ENCODE data around the gene CLIC1. TPM values are rescaled to one million over a fixed set of nuclear protein-coding genes. Genes with fewer than 3 reads are reported as not detected.

The CLIC1 gene
- total RNA-seq, 2 donors from 2014 or later = 502 to 513 TPM

- no peak for ATAC-seq
- intact Hi-C loops (cut with DNase I, micrococcal nuclease) = no loop called here
- no peak for DNase-seq
Observed at GRCh38 chr6:31770860-31771259, 34.5 kb upstream of the CLIC1 start.

- intact Hi-C loops (cut with DNase I, micrococcal nuclease) = loop anchor here in 1 of 2 donors (5.0 kb wide), 1 partner anchor 88 kb away; the partner anchor contains the start of gene LY6G5C
Observed at GRCh38 chr6:31769684-31770371, 33.5 kb upstream of the CLIC1 start.

GRCh38 chr6:31768363-31769257 is 32.3 kb upstream of the CLIC1 start:
- intact Hi-C loops (cut with DNase I, micrococcal nuclease) = loop anchor here in 1 of 2 donors (5.0 kb wide), 1 partner anchor 86 kb away; the partner anchor contains the start of gene LY6G5C
- no peak for DNase-seq
- ATAC-seq = no peak

More at GRCh38 chr6:31769684-31770371, 33.5 kb upstream of the CLIC1 start:
- ATAC-seq (peak; percentile 75), DNase-seq (peak; percentile 87 to 91)

DNA sequence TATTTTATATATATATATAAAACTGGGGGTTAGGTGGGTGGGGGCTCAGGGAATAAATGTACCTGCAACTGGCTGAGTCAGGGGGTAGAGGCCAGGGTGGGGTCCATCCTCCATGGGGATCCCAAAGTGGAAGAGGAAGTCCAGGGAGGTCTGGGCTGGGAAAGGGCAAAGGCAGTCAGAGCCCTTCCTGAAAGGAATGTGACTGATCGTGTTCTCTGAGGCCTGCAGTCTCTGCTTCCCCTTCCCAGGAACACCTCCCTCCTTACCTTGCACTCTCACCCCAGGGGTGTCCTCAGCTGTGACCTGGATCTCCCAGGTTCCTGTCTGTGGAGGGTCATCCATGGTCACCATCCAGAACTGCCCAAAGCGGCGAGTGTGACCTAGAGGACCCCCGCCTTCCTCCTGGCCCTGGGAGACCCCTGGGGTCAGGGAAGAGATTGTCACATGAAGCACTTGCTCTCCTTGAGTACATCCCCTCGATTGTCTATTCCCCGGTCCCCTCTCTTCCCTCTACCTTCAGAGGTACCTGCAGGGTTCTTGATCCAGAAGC is 30.8 kb upstream of the CLIC1 start:
- DNase-seq (no peak), ATAC-seq (no peak)
- intact Hi-C loops (cut with DNase I, micrococcal nuclease) = loop anchor here in 1 of 2 donors (5.0 kb wide), 1 partner anchor 85 kb away; the partner anchor contains the start of gene LY6G5C

- DNase-seq (peak in 1 of 2 donors; percentile 44), ATAC-seq (no peak)
- intact Hi-C loops (cut with DNase I, micrococcal nuclease) = loop anchor here in 1 of 2 donors (5.0 kb wide), 1 partner anchor 84 kb away; the partner anchor contains the start of gene LY6G5C
Observed at GRCh38 chr6:31765910-31766794, 29.8 kb upstream of the CLIC1 start.

GRCh38 chr6:31765559-31765909 is 29.2 kb upstream of the CLIC1 start:
- DNase-seq (no peak), ATAC-seq (no peak)
- intact Hi-C loops (cut with DNase I, micrococcal nuclease) = loop anchor here in 1 of 2 donors (5.0 kb wide), 1 partner anchor 83 kb away; the partner anchor contains the start of gene LY6G5C

GRCh38 chr6:31764198-31764597 is 27.9 kb upstream of the CLIC1 start:
- DNase-seq (no peak), ATAC-seq (peak; percentile 19)
- intact Hi-C loops (cut with DNase I, micrococcal nuclease) = no loop called here

DNA sequence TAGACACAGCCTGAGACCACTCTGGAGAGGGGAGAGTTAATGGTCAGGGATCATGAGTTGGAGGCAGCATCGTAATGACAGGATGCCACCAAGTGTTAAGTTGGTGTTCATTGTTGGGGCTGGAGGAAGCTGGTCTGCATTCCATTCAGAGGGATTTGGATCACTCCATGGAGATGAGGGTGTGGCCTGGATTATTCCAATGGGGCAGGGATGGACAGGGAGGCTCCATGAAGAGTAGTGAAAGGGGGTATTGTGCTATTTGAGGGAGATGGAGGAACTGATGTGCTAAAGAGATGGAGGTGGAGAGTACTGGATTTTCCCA is 27.2 kb upstream of the CLIC1 start:
- peak; percentile 40 for ATAC-seq
- no peak for DNase-seq
- intact Hi-C loops (cut with DNase I, micrococcal nuclease) = no loop called here

- no peak for ATAC-seq
Observed at GRCh38 chr6:31762878-31763618, 26.7 kb upstream of the CLIC1 start.

DNA sequence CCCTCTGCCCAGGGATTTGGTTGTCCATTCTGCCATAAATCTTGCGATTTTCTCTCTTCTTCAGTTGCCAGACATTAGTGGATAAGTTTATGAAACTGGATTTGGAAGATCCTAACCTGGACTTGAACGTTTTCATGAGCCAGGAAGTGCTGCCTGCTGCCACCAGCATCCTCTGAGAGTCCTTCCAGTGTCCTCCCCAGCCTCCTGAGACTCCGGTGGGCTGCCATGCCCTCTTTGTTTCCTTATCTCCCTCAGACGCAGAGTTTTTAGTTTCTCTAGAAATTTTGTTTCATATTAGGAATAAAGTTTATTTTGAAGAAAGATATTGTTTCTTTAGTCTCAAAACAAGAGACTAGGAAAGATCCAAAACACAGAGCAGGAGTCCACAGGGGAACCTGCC is 26.0 kb upstream of the CLIC1 start, which contains the start of gene SAPCD1:
TSS of gene SAPCD1 (plus strand) at position 301 of the 400 bp plus-strand sequence. CDS start 399 bp downstream, outside the sequence.
- ATAC-seq = no peak
- intact Hi-C loops (cut with DNase I, micrococcal nuclease) = no loop called here
- no peak for DNase-seq

More at GRCh38 chr6:31762878-31763618, 26.7 kb upstream of the CLIC1 start:
- intact Hi-C loops (cut with DNase I, micrococcal nuclease) = no loop called here
- DNase-seq = no peak

DNA sequence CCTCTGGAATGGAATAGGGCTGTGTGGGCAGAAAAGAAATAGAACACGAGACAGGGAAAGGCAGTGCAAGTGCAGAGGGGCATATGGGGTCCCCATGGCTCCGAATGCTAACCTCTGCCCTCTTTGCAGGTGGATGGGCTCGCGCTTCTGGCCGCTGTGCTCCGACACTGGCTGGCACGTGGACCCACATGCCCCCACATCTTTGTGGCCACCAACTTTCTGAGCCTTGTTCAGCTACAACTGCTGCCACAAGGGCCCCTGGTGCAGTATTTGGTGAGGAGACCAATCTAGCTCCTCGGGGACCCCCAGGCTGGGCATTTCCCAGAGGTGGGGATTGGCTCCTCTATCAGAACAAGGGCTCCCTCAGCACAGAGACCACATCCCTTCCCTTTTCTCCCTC is 25.0 kb upstream of the CLIC1 start:
- no peak for DNase-seq
- no peak for ATAC-seq
- intact Hi-C loops (cut with DNase I, micrococcal nuclease) = no loop called here

DNA sequence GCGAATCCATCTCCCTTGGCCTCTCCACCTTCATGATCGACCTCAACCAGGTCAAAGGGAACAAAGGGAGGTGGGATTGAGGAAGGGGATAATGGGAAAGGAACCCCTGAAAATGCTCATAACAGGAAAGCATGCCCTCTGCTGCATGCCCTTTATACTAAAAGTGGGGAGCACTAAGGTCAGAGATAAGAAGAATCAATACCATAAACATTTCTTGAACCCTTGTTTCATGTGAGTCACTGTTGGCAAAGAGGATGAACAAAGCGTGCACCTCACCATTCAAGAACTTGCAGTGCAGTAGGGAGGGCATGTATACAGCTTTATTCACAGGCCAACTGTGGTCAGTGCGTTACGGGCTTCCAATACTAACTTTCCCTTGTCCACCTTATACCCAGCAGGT is 24.5 kb upstream of the CLIC1 start:
- ATAC-seq = no peak
- intact Hi-C loops (cut with DNase I, micrococcal nuclease) = no loop called here
- no peak for DNase-seq

- ATAC-seq (no peak), DNase-seq (no peak)
- intact Hi-C loops (cut with DNase I, micrococcal nuclease) = no loop called here
Observed at GRCh38 chr6:31758281-31758680, 22.0 kb upstream of the CLIC1 start.

GRCh38 chr6:31752739-31753319 is 16.5 kb upstream of the CLIC1 start:
- intact Hi-C loops (cut with DNase I, micrococcal nuclease) = no loop called here
- DNase-seq (no peak), ATAC-seq (no peak)

- intact Hi-C loops (cut with DNase I, micrococcal nuclease) = no loop called here
- ATAC-seq (no peak), DNase-seq (no peak)
Observed at GRCh38 chr6:31750411-31751022, 14.2 kb upstream of the CLIC1 start.

DNA sequence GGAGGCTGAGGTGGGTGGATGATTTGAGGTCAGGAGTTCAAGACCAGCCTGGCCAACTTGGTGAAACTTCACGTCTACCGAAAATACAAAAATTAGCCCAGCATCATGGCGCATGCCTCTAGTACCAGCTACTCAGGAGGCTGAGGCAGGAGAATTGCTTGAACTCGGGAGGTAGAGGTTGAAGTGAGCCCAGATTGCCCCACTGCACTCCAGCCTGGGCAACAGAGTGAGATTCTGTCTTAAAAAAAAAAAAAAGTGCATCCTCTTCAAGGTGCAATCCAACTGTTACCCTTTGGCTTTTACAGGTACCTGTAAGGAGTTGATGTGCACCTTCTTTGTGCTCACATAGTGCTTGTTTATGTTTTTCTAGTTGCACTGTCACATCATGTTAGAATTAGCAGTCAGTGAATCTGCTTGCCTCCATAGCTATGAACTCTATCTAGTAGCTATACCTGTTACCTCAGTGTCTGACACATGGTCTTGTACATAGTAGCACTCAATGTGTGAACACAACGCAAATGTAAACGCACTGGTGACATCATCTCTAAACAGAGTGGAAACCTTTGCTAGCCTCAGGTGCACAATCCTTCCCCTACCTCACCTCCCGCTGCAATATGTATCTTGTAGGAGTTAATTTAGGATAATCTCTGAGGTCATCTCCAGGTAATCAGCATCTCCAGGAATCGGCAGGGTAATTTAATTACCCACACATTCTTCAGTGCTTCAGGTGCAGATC is 13.1 kb upstream of the CLIC1 start:
- no peak for DNase-seq
- no peak for ATAC-seq
- intact Hi-C loops (cut with DNase I, micrococcal nuclease) = no loop called here
